GM18951 (cell line): Measurements from ENCODE around the gene ITIH4.

Experiments
- POLR2A ChIP-seq: IDR thresholded peaks from 4 replicates; pipeline ENCODE4 v1.6.1; 2011; ENCODE audit warnings: mild to moderate bottlenecking; ENCODE audit not compliant: insufficient read length, insufficient read depth; ENCODE audit errors: extremely low read depth
- in situ Hi-C: fragments of 300-500 bp; cut with MboI; formaldehyde crosslinking; loops from one replicate; pipeline ENCODE4 v1.12.0; 2022; ENCODE audit warnings: low sequenced_read_pairs, mixed read lengths, inconsistent platforms; ENCODE audit not compliant: unreplicated experiment

ITIH4 gene

DNA sequence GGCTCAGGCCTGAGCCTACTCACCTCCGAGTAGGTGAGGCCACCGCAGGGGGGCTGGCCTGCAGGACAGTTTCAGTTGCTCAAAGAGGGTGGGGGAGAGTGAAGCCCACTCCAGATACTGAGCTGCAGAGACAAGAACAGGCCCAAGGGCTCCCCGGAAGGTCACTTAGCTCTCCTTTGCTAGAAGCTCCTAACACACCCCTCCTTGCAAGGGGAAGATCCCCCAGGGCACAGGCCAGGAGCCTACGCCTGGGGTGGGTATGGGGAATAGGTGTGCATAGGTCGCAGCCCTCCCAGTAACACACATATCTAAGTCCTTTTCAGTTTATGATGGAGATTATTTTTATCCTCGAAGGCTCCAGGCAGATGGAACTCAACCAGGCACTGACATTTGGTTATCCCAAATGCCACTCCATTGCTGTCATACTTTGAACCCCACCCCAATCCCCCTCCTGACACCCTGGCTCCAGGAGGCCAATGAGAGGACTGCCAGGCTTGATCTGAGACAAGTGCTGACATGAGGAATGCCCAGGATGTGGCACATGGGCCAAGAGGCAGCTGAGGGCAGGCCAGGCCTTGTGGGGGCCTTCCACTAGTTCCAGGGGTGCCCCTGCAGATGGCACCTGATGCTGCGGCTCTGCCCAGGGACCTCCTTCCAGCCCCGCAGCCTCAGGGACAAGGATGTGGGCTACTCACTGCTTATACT is 5.4 kb upstream of the ITIH4 start:
- in situ Hi-C loops = no loop called here

DNA sequence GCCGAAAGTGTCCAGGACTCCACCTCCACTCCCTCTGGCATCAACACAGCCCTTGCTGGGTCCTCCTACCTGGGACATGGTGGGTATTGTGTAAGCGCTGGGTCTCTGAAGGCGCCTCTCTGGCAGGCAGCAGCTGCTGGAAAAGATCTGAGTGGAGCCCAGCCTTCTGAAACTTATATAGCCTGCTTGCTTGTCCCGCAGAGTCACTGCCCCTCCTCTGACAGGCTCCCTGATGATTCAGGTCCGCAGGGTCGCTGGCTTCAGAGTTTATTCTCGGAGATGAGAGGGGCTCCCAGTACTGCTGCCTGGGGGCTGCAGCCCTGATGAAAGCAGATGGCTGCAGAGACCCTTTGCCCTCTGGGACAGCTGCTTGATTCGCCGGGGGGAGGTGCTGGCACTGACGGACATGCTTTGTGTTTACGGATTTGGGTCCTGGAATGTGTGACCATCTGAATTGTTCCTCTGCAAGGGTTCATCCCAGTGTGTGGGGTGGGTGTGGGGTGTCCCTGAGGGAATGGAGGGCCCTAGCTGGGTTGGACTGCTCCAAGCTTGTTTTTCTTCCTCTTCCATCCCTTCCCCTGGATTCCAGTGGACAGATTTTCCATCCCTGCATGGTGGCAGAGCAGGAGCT is 4.5 kb upstream of the ITIH4 start, which contains the start of gene MUSTN1:
MUSTN1 (minus strand) TSS at position 149 of the 631 bp plus-strand sequence; CDS start at position 78, 71 bp downstream.
- TF ChIP-seq POLR2A = no peak
- in situ Hi-C loops = no loop called here

More for the DNA sequence above, 5.4 kb upstream of the ITIH4 start:
- no peak for TF ChIP-seq POLR2A

DNA sequence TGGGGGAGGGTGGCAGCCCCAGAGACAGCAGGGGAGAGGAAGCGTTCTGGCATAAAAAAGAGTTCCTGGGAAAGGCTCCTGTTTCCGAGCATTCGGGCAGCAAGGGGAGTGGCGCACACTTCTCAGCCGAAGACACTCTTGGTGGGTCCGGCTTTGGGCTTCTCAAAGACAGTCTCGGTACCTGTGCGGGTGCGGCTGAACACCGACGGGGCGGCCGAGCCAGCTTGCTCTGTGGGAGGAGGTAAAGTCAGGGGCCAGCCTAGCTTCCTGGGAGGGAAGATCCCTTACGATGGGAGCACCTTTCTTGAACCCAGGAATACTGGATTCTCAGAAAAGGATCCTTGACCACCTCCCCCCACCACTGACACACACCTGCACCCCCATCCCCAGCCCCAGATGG is 2.7 kb upstream of the ITIH4 start:
- in situ Hi-C loops = no loop called here
- TF ChIP-seq POLR2A = no peak

DNA sequence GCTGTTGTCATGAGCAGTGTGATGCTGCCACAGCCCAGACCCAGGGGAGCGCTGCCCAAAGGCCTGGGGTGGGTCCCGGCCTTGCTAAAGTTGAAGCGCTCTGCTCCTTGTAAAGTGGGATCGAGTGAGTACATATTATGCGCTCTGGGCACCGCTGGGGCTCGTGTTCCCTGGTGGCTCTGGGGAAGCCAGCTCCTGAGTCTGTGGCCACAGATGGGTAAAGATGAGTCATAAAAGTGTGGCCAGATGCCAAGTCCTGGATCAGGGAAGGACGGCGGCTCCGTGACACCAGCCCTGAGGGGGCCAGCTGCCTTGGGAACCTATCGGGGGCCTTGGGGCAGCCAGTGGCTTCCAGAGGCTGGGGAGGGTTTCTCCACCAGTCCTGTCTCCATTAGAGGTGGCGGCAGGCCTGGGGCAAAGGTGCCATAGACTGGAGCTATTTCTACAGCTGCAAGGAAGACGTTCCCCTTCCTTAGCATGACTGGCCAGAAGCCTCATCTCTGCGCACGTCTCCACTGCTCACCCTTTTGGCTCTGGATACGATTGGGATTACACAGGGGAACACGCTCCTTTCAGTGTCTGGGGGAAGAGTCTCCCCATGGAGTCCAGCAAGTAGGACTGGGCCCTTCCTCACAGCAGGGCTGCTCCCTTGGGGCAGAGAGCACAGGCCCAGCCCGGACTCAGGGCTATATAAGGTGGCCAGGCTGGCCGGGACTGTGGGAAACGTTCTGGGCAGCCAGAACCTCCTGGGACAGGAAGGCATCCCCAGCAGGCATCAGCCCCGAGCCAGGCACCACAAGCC is 1.2 kb upstream of the ITIH4 start:
- in situ Hi-C loops = no loop called here
- no peak for TF ChIP-seq POLR2A

DNA sequence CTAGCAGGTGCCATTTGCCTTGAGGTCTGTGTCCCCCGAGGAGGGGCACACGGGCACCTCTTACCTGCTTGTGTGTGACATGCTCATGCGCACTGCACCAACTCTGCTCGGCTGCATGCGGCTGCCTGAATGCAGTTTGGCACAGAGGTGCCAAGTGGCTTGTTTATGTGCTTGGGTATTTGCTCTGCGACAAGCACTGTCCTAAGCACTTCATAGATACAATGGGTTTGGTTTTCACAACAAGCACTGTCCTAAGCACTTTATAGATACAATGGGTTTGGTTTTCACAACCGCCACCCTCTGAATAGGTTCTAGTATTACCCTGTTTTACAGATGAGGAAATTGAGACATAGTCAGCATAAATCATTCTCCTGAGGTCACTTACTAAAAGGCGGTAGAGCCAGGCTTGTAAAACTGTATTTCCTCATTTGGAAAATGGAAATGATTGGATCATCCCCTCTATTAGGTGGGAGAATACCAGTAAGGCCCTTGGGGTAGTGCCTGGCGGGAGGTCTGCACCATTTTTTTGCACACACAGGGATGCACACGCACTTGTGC is 487 bp downstream of the ITIH4 start:
- in situ Hi-C loops = no loop called here
- no peak for TF ChIP-seq POLR2A

DNA sequence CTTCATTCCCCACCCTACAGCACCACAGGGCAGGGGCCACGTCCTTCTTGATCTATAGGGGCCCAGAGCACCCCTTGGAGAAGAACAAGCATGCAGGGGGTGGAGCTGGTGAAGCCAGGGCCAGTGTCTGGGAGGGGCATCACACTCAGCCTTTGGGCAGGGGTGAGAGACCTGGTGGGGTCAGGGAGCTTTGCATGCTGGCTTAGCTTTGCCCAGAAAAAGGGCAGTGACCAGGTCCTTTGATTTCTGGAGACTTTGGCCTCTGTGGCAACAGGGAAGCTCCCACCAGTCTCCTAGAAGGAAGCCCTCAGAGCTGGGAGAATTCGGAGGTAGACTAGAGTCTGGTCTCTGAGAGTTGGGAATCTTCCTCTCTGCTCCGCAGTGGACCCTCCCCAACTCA is 990 bp downstream of the ITIH4 start:
- in situ Hi-C loops = no loop called here

DNA sequence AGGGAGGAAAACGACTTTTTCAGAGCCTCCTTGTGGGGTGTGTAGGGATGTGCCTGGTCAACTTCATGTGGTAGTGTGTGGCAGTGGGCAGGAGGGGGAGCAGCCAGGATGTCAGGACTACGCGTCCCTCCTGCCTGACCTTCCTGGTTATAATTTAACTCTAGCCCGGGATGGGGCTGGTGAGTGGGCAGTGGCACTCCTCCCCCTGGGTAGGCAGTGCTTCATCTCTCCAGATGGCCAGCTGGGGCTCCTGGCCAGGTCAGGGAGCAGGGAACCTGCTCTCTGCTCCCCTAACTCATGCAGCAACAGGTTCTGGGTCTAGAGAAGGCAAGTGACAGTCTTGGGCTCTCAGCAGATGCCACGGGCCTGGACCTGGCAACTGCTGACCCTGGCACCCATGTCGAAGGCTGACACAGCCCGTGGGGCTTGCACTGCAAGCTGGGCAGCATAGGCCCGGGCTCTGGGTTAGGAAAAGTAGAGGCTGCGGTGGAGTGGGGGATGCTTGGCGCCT is 2.6 kb downstream of the ITIH4 start:
- TF ChIP-seq POLR2A = no peak
- in situ Hi-C loops = no loop called here

More for the DNA sequence above, 990 bp downstream of the ITIH4 start:
- TF ChIP-seq POLR2A = no peak

DNA sequence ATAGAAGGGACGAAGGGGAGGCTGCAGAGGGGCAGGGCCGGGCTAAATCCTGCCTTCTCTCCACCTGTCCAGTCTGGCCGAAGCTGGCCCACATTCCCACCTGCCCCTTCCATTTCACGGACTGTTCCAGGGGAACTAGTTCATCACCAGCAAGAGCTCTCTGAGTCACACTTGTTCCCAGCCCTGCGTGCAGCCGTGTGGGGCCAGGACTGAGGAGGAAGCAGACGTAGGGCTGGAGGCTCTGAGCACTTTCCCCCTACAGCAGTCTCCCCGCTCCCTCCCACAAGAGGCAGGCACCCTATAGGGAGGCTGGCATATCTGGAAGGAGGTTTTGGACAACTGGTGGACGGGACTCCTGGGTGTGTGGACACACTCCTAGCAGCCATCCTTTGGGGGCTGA is 3.0 kb downstream of the ITIH4 start:
- TF ChIP-seq POLR2A = no peak
- in situ Hi-C loops = no loop called here

DNA sequence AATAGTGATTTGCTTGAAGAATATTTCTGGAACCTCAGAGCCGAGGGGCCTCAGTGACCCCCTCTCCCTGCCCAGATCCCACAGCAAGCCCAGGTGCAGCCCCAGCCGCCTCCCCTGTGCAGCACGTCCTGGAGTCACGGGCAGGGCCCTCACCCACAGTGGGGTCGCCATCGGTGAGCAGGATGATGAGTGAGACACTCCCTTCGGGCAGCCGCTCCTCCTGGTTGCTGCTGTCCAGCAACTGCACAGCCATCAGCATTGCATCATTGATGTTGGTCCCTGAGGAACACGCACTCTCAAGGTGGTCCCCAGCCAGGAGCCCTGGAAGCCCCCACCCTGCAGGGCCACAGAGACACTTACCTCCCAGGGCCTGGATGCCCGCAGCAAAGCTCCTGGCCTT is 6.4 kb downstream of the ITIH4 start:
- TF ChIP-seq POLR2A = no peak
- in situ Hi-C loops = no loop called here

DNA sequence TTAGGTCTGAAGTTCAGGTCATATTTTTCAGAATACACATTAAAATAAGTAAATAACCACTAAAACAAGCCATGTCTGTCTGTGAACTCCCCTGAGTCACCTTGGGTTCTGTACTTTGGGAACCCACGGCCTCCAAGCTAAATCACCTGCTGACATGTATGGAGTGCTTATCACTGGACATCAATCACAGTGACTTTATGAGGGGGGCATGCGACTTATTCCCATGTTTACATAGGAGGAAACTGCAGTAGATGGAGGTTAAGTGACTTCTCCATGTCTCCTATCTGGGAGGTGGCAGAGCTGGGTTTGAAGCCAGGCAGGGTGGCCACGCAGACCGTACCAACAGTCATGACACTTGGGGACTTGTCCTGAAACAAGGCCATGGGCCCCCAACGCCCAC is 8.1 kb downstream of the ITIH4 start:
- no peak for TF ChIP-seq POLR2A
- in situ Hi-C loops = no loop called here

DNA sequence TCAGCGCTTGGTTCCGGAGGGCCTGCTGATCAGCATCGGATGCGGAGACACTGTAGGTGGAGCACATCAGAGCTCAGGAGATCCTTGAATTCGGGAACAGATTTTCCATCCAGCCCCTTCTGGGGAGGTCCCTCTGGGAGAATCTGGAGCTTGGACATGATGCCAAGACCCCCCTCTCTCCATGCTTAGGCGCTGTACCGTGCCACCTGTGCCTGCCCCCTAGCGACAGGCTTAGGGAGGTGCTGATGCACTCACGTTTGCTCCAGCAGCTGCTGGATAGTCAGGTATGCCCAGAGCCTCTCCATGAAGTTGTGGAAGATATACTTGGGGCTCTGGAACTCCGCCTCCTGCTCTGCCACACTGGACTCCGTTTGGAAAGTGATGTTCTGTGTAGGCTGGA is 9.7 kb downstream of the ITIH4 start:
- TF ChIP-seq POLR2A = no peak
- in situ Hi-C loops = no loop called here

DNA sequence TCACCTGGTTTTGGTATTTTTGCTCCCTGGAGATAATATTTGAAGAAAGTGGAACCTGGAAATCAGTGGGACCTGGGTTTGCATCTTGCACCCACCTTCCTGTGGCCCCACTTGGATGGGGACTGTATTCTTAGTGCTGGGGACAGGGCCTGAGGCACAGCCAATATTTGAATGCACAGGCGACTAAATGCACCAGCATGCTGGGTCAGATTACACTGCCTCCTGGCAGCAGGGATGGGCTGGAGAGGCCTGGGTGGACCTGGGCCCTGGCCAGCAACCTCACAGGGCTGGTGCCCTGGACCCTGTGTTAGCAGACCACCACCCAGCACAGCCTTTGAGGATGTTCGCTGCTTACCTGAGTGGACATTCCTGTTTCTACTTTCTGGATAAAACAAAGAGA is 10.5 kb downstream of the ITIH4 start:
- no peak for TF ChIP-seq POLR2A
- in situ Hi-C loops = no loop called here

DNA sequence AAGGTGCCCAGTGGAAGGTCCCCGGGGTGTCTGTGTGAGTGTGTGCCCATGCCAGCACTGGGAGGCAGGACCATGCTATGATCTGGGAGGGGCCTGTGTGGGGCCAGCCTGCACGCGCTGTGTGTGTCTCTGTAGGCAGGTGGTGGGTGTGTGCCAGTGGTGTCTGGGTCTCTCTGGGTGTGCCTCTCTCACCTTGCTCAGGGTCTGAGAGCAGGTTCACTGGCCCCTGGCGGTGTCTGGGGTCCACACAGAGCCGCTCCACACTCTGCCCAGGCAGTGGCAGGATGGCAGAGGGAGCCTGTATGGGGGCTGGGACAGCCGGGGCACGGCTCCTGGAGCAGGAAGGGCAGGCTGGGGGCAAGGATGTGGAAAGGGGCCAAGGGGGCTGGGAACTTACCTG is 12.6 kb downstream of the ITIH4 start:
- in situ Hi-C loops = no loop called here
- TF ChIP-seq POLR2A = no peak
